NCI-H2029 (cell line): Measurements from ENCODE around the gene KCNAB2.

Experiments used
- DNase-seq: peaks from one replicate; lab custom pipeline; 2025; lab: John Stamatoyannopoulos, UW

Gene KCNAB2

DNA sequence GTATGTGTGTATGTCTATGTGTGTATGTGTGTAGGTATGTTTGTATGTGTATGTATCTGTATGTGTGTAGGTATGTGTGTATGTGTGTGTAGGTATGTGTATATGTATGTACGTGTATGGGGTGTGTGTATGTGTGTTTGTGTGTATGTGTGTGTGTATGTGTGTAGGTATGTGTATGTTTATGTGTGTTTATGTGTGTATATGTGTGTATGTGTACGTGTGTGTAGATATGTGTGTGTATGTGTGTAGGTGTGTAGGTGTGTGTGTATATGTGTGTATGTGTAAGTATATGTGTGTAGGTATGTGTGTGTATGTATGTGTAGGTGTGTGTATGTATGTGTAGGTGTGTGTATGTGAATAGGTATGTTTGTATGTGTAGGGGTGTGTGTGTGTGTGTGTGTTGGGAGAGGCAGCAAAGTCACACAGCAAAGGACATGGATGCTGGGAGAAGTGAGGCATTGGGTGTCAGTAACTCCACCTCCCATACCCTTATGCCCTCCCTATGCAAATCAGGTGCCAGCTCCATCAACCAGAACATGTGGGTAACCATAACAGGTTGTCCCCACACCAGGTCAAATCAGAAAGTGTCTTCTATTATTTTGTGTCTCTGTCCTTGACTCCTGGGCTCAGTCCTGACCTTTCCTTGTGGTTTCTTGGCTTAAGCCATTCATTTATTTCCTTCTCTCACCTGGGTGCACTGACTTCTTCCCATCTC, 15.0 kb upstream of the KCNAB2 start:
- DNase-seq, result no peak

DNA sequence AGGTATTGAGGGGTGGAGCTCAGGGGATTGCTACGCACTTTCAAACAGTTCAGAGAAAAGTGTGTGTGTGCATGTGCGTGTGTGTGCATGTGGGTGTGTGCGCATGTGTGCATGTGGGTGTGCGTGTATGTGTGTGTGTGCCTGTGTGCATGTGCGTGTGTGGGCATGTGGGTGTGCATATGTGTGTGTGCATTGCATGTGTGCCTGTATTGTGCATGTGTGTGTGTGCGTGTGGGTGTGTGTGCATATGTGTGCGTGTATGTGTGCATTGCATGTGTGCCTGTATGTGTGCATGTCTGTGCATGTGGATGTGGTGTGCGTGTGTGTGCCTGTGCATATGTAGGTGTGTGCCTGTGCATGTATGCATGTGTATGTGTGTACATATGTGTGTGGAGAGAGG, 12.6 kb upstream of the KCNAB2 start:
- DNase-seq, result no peak

DNA sequence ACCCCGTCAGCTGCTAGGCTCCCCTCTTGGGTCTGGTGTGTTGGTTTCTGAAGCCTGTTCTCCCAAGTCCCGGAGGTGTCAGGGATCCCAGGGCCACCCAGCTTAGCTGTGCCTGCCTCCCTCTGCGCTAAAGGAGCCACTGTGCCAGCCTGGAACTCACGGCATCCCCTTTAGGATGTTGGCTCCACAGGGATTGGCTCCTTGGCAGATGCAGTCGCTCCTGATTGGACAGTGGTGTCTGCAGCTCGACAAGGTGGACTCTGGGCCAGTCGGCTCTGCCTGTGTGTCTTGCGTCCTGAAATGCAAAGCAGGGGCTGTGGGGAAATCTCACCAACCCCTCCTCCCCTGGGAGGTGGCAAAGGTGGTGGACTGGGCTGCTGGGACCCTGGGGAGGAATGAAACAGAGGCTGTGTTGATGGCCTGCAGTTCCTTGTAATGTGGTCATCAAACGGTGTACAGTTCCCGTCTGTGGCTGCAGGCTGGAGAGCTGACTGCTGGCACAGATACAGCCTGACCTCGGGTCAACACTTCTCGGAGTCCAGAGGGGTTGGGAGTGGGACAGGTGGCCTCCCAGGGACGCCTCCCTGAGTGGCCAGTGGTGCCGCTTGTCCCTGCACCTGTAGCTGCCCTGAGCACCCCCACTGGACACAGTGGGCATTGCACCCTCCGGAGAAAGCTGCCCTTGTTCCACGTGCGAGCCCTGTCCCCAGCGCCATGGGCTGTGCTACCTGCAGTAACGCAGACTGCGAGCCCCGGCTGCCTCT, 11.5 kb upstream of the KCNAB2 start:
- peak; percentile 19 for DNase-seq

DNA sequence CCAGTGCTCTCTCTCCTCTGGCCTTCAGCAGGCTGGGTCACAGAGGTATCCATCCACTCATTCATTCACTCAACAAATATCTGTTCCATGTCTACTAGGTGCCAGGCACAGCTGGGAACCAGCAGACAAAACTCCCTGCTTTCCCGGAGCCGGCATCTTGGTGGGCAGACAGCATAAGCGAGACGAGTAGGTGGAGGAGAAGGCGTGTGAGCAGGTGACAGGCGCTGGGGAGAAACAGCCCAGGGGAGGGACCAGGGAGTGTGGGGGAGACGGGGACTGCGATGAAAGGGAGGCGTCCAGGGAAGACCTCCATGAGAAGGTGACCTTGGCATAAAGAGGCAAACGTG, 11.0 kb upstream of the KCNAB2 start:
- DNase-seq, result no peak

DNA sequence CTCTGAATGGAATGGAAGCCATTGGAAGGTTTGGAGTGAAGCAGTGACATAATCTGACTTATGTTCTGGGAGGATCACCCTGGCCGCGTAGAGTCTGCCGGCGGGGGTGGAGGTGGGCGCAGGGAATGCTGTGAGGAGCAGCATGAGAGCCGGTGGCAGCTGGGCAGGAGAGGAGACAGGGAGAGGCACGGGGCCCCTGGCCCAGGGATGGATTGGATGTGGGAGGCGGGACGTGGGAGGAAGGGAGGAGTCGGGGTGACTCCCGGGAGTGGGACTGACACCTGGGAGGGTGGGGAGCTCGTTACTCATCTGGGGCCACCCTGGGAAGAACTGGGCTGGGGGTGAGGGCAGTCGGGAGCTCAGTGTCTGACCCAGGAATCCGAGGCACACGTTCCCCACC, 10.4 kb upstream of the KCNAB2 start:
- DNase-seq, result no peak

DNA sequence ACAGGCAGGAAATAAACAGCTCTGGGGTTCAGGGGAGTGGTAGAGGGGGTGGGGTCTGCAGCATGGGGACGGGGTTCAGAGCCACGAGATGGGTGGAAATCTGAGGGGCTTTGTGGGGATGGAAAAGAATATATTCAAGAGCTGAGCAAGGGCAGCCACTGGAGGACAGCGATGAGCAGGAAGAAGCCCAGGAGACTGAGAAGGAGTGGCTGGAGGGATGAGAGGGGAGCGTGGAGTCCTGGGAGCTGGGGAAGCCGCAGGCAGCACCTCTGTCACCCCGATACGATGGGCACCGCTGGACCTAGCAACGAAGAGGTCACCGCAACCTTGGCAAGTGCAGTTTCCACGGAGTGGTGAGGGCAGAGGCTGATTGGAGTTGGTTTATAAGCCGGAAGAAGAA, 10.0 kb upstream of the KCNAB2 start:
- no peak for DNase-seq

DNA sequence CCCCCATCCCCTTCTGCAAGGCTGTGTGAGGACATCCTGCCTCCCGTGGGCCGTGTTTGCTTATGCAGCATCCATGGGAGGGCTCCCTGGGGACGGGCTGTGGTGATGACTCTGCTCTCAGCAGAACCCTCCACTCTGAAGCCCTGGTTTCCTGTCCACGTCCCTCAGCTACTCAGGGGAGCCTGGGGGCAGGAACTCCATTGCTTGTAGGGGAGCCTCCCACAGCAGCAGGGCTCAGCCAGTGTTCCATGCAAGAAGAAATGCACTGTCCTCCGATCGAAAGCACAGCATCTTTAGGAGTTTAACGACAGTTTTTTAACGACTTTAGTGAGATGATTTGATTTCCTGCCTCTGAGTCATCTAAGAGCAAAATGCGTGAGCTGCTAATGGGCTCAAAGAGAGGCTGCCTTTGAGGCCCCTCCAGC, 8.3 kb upstream of the KCNAB2 start:
- DNase-seq, result no peak

DNA sequence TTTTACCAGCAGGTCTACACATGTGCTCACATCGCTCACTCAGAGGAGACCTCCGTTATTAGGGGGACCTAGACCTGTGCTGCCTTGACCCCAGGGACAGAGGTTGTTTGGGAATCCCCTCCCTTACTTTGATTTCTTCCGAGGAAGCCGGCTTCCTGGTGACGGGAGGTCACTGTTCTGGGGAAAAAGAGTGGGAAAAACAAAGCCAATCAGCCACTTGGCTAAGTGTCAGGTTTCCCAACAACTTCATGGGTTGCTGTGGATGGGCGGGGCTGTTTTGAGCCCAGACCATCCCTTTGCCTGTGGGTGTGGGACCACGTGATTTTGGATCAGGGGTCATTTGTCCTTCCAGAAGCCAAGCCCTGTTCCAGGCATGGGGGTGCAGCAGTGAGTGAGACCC, 7.1 kb upstream of the KCNAB2 start:
- no peak for DNase-seq

DNA sequence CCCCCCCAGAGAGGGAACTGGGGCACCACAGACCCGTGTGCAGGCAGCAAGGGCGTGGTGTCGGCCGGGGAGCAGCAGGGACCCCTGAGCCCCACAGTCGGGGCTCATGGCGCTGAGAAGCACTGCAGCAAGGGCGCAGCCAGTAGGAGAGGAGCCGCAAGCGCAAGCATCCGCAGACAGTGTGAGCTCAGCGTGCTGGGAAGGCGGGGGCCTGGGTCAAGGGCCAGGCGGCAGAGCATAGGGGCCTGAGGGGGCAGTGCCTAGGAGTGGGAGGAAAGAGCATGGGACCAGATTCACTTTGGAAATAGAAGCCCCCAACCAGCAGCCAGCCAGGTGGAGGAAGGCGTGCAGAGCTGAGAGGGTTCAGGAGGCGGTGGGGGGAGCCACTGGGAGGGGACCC, 6.7 kb upstream of the KCNAB2 start:
- no peak for DNase-seq

DNA sequence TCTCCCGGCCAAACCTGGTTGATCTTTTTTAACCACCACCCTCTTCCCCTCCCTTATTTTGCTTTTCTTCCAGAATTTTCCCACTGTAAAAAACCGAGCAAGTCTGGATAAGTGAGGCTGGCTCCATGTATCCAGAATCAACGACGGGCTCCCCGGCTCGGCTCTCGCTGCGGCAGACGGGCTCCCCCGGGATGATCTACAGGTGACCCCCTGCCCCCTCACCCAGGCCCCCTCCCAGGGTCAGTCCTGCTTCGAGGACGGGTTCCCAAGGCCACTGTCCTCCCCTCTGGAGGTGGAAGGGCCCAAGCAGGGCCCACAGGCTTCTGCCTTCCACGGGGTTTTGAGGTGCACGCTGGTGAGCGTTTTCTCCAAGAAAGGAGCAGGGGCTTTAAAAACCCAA, 5.2 kb upstream of the KCNAB2 start:
- no peak for DNase-seq

DNA sequence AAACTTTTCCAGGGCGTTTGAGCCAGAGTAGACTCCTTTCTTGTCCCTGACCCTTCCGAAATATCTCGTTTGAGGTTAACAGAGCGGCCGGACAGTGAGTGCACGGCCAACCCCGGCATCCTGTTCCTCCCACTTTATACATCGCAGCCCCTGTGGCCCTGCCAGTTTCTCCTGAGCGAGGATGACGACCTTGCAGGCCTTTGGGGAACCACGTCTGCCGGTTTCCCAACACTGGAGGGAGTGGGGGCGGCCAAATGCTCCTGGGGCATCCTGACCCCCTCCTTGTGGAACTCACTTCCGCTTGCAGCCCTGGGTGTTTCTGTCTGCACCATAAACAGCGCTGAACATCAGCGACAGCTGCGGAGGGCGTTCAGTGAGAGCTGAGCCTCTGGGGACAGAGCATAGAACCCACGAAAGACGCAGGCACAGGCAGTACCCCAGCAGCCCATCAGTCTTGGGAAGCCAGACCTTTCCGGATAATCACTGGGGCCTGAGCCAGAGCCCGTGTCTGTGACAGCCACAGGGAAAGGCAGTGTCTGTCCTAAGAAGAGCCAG, 4.8 kb upstream of the KCNAB2 start:
- no peak for DNase-seq

DNA sequence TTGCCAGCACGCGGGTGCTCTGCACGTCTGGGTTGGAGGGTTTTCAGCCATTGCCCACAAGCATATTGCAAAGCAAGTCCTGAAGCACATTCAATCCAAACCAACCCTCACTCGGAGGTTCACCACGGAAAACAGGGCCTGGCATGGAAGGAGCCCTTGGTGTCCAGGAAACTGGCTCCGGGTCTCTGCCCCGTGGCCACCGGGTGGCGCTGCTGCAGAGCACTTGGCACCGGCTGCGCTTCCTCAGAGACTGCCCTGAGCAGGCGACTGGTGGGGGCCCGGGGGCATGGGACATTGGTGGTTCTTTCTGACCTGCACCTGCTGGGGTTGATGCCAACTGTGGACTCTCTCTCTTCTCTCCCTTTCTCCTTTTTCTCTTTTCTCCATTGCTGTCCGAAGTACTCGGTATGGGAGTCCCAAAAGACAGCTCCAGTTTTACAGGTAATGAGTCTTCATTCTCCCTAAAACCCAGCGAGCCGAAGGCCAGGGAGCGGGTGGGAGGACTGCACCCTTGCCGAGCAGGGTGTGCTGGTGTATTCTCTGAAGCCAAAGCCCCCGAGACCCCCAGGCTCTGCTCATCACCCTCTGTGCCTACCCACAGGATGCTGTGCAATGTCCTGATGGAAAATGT, 4.1 kb upstream of the KCNAB2 start:
- no peak for DNase-seq

DNA sequence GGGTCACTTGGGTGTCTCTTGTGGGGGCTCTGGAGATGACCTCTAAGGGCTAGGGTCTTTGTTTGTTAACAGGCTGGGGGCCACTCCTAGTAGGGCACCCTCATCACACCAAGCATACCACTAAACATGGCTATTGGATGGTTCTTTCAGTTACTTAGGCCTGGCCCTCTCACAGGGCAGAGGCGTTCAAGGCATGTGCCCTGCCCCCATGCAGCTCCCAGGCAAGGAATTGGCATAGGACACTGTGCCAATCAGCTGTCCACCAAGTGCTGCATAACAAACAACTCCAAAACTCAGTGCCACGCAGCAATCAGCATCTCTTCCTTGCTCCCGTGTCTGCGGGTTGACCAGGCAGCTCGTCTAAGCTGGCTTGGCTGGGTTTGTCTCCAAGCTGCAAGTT, 2.1 kb upstream of the KCNAB2 start:
- DNase-seq, result no peak

DNA sequence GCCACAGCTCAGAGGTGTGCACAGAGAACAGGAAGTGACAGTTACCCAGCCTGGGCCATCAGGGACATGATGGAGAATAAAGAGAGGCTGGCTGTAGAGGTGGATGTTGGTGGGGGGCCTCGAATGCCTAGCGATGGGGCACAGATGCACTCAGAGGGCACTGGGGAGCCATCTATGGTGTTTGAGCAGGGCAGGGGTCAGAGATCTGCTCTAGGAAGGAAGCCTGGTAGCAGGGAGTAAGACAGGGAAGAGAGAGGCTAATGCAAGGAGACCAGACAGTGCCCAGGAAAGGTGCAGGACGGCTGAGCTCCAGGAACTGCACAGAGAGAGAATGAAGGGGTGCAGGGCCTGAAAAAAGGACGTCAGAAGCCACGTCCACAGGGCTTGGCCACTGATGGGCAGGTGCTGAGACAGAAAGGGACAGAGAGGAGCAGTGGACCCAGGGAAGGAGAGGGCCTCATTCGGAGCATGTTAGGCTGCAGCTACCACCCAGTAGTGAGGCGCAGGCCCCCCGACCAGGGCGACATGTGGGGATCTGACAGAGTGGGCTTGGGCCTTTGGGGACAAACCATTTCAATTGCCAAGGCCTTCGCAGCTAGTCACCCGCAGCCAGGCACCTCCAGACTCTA, 1.1 kb upstream of the KCNAB2 start:
- DNase-seq, result no peak

DNA sequence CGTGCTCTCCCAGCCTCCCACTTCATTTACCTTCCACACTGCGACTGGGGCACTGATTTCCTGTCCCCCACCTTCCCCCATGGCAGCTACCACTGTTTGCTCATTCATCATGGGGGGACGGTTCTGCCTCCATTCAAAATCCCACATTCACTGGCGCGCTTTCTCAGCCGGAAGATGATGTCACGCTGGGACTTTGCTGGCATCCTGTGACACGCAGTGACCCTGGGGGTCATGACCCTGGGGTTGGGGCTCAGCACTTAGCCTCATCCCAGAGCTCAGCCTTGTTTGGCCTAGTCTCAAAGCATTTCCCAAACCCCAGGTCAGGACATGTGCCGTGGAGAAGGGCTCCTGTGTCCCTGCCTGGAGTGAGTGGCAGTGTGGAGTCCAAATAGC, 582 bp upstream of the KCNAB2 start:
- DNase-seq, result no peak

DNA sequence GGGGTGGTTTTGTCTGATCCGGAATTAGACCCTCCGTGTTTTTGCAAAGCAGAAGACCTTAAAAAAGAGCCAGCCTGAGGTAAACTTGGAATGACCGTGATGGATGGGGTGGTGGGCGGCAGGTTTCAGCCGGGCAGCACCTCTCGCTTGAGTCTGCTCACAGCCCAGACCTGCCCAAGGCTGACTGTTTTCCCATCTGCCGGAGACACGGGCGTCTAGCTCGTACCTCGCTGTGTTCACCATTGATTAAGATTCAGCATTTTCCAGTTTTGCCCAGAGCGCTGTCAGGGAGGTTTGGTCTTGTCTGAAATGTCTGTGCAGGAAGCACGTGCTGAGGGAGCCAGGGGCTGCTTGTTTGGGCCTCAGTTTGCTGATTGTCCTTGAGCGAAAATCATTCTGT, 591 bp downstream of the KCNAB2 start:
- no peak for DNase-seq

DNA sequence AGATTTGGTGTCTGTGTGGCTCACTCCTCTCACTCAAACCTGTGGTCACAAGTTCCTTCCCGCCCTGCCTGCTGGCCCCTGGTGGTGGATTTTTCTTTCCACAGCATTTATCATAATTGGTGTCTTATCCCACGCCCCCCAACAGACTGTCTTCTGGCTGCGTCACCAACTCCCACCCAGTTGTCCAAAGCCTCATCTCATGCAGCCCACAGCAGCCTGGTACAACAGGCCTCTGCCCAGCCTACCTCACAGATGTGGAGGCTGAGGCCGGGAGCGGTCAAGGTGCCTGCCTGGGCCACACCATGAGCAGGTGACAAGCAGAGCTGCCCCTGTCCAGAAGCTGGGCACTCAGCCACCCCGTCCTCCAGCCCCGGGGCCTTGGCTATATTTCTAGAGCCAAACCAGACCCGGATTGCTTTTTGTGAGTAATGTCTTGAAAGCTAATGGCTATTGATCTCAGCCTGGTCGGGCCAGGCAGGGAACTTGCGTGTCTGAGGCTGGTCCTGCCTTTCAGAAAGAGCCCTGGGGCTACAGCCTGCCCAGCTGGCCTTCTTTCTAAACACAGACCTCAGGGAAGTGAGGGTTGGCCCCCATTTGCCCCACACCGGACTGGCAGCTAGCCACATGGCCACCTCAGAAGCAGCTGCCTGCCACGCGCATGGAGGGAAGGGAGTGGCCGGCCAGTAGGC, 2.6 kb downstream of the KCNAB2 start:
- DNase-seq, result no peak

DNA sequence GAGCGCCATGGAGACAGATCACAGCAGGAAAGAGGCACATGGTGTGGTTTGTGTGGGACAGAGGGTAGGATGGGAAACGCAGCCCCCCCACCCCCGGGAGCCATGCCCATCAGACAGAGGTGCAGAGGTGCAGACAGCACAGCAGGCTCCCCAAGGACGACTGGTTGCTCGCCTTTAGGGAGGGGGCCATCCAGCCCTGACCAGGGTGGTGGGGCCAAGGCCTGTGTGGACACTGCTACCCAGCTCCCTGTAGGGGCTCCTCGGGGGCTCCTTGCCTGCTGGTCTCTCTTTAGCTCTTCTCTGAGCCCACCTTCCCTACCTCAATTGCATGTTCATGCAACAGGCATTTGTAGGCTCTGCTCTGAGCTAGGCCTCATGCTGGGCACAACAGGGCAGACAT, 3.7 kb downstream of the KCNAB2 start:
- DNase-seq, result no peak

DNA sequence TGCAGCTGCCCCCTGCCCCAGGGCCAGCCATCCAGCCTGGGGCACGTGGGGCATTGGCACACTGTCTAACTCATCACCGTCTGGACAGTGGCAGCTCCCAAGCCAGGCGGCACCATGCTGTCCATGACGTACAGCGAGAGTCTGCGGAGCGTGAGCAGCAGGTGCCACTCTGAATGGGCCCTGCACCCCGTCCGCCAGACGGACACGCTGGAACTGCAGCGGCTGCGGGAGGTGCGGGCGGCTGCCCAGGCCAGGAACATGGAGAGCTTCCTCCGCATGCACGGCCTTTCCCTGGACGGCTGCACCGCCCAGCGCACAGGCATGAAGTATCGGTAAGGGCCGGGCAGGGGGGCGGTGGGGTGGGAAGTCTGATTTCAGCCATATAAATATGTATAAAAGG, 5.7 kb downstream of the KCNAB2 start:
- DNase-seq, result no peak

DNA sequence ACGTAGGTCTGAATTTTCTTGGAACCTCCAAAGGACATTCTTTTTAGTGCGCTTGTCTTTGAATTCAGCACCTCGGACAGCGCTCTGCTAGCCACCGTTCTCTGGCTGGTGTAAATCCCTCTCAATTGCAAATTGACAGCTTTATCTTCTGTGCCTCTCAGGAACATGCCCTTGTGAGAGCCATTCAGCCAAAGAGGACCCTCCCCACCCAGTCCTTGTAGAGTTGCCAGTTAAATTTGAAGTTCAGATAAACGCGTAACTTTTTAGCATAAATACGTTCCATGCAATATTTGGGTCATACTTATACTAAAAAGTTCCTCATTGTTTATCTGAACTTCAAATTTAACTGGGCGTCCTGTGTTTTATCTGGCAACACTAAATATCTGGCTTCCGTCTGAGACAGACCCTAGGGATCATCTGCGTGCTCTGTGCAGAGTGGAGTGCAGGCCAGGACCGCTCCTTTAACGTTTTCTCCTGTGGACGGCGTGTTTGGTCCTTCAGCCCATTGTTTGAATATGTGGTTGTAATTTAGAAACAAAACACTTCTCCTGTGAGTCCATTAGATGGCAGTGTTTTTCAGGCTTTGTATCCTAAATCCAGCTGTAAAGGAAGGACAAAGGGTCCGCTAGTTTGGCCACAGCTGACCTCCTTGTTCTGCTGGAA, 7.0 kb downstream of the KCNAB2 start:
- peak; percentile 49 for DNase-seq

DNA sequence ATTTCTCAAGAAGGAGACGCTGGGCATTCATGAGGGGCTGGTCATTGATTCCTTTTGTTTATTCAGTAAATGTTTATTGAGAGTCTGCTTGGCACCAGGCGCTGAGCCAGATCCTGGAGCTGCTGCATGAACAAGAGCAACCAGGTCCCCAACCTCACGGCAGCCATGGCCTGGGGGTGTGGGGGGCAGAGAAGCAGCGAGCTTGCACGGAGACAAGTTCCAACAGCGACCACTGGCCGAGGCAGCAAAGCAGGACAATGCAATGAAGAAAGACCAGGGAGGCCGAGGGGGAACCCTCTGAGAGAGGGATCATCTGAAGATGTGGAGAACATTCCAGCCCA, 7.5 kb downstream of the KCNAB2 start:
- DNase-seq, result no peak

DNA sequence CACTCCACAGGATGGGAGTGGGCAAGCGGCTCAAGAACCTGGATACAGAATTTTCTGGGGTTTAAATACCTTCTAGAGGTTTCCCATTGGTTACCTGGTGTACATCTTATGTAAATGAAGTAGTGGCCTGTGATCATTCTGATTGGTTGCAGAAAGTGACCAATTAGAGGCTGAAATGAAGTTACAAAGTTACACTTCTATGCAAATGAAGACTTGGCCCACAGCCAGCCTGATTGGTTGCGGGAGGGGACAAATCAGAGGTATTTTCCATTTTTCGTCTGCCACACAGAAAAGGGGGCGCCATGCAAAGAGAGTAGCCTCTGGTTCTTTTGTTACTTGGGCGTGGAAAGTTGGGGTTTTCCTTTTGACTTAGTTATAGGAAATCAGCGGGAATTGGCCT, 8.9 kb downstream of the KCNAB2 start:
- no peak for DNase-seq
